Vagina (tissue), 2 donors: ENCODE results near the gene FAM131B. TPM values are rescaled to one million over a fixed set of nuclear protein-coding genes. Genes with fewer than 3 reads are reported as not detected.
A peak's percentile ranks its signal among the peaks of the same experiment; 100 is the strongest.

Source experiments
- DNase-seq, 2 donors: peaks; one replicate each; pipeline ENCODE4 v3.0.0-alpha.2; 2017; ENCODE audit errors: extremely low spot score in 2 of 2
- H3K27ac ChIP-seq: fragments of 200-600 bp; sonication (generic); one replicate; pipeline ENCODE4 v1.5.1; 2019
- H3K27me3 ChIP-seq: fragments of 200-600 bp; sonication (generic); one replicate; pipeline ENCODE4 v1.5.1; 2019
- H3K36me3 ChIP-seq, 2 donors: fragments of 200-600 bp; sonication (generic); one replicate each; pipeline ENCODE4 v1.5.1; 2017 to 2019
- H3K4me1 ChIP-seq: fragments of 200-600 bp; sonication (generic); one replicate; pipeline ENCODE4 v1.5.1; 2019
- H3K4me3 ChIP-seq, 2 donors: fragments of 200-600 bp; sonication (generic); 1 replicate in 1 of 2; 2 replicates in 1 of 2; pipeline ENCODE4 v1.5.1; 2016 to 2019
- H3K9me3 ChIP-seq: fragments of 200-600 bp; sonication (generic); one replicate; pipeline ENCODE4 v1.5.1; 2019
- CTCF ChIP-seq, 3 experiments: fragments of 450-650 bp in 2 of 3; fragments of 200-600 bp in 1 of 3; sonication (generic) in 1 of 3; IDR thresholded peaks; one replicate each; pipeline ENCODE4 v1.5.1; 2017 to 2019; ENCODE audit warnings: antibody characterized with exemption in 3 of 3, mild to moderate bottlenecking in 2 of 3, moderate library complexity in 2 of 3
- POLR2A ChIP-seq, 2 donors: fragments of 450-650 bp; IDR thresholded peaks; one replicate each; pipeline ENCODE4 v1.6.1; 2017; ENCODE audit warnings: antibody characterized with exemption in 2 of 2, mild to moderate bottlenecking in 2 of 2, moderate library complexity in 2 of 2
- POLR2AphosphoS5 ChIP-seq, 2 donors: sonication (generic); formaldehyde crosslinking; IDR thresholded peaks; one replicate each; pipeline ENCODE4 v1.9.0; 2017; ENCODE audit warnings: antibody characterized with exemption in 2 of 2, mild to moderate bottlenecking in 2 of 2, low read depth in 1 of 2; ENCODE audit not compliant: insufficient read depth in 1 of 2
- intact Hi-C: fragments of 100-400 bp; cut with DNase I; formaldehyde crosslinking; loops from one replicate; pipeline ENCODE4 v1.15.1; 2023
- total RNA-seq: library from RNA; depleted of rRNA; stranded (reverse); fragments of >200 nt; gene quantifications from one replicate; pipeline ENCODE4 v1.2.3, GENCODE V29; 2016

FAM131B gene
- total RNA-seq, result 1.5 TPM

DNA sequence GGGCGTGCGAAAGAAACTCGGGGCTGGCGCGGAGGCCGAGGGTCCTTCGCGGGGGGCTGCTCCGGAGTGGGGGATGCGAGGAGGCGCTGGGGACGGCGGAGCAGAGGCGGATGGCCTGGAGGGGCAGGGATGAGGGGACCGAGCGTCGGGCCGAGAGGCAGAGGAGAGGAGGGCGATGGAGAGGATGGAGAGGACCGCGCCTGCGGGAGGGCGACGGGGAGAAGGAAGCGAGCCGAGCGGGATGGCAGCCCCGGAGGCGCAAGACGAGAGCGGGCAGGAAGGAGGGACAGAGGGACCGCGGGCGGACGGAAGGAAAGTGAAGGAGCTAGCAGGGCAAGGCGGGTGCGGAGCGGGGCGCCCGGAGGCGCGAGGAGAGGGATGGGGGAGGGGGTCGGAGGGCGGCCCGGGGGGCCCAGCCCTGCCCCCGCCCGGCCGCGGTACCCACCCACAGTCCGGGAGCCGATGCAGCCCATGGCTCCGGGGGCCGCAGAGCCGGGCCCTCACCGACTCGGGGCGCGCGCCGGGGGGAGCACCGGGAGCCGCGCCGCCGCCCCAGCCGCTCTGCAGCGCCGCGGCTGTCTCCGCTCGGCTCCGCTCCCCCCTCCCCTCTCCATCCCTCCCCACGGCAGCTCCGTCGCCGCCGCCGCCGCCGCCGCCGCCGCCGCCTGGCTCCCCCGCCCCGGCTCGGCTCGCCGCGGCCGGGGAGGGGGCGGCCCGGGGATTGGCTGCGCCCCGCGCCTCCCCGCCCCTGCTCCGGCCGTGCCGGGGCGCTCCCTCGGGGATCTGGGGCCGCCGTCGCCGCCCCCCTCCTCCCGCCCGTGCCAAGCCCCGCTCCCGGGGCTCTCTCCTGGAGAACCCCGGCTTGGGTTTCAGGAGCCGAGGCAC is at the start of gene FAM131B:
Gene FAM131B, minus strand, starts transcription at position 583 of the 885 bp plus-strand sequence. Its CDS starts 110 bp downstream, at position 473.
- no peak for DNase-seq
- intact Hi-C loops, result loop anchor here (10.0 kb wide), 1 partner anchor 52 kb away; no protein-coding TSS in a partner anchor
- Histone ChIP-seq H3K4me1 (peaks cover 11% of the 10 kb centered on the region), H3K27ac (no peak within 1 kb of the TSS), H3K9me3 (no peaks in the 10 kb centered on the region), H3K4me3 (peak within 1 kb of the TSS; percentile 62 to 75), H3K27me3 (no peaks in the 10 kb centered on the region), H3K36me3 (no peaks in the 10 kb centered on the region)
- TF ChIP-seq POLR2A (IDR thresholded peaks at IDR 0.05) (no peak), CTCF (IDR thresholded peaks at IDR 0.05) (no peak), POLR2AphosphoS5 (IDR thresholded peaks at IDR 0.05; ENCODE audit: insufficient read depth in 1 of 2, low read depth in 1 of 2) (no peak)

GRCh38 chr7:143411976-143412708 is 49.6 kb upstream of the FAM131B start:
- Histone ChIP-seq H3K4me3 (no peak overlapping the region), H3K27me3 (no peaks in the 10 kb centered on the region), H3K36me3 (no peaks in the 10 kb centered on the region), H3K9me3 (no peaks in the 10 kb centered on the region), H3K4me1 (peaks cover 62% of the 10 kb centered on the region), H3K27ac (peak overlapping the region; percentile 45)
- intact Hi-C loops, result loop anchor here (10.0 kb wide), 2 partner anchors 47 to 167 kb away; partner anchors contain the start of gene FAM131B
- DNase-seq, result no peak
- TF ChIP-seq POLR2AphosphoS5 (IDR thresholded peaks at IDR 0.05; ENCODE audit: insufficient read depth in 1 of 2, low read depth in 1 of 2) (no peak), CTCF (IDR thresholded peaks at IDR 0.05) (no peak), POLR2A (IDR thresholded peaks at IDR 0.05) (no peak)

- no peaks in the 10 kb centered on the region for H3K27me3 ChIP-seq
- no peak overlapping the region for H3K4me3 ChIP-seq
- H3K9me3 ChIP-seq, result no peaks in the 10 kb centered on the region
- no peak for TF ChIP-seq POLR2A (IDR thresholded peaks at IDR 0.05)
- peak in 1 of 2 donors; percentile 18 for TF ChIP-seq POLR2AphosphoS5 (IDR thresholded peaks at IDR 0.05; ENCODE audit: insufficient read depth in 1 of 2, low read depth in 1 of 2)
- no peak for TF ChIP-seq CTCF (IDR thresholded peaks at IDR 0.05)
- peak overlapping the region; percentile 45 for H3K27ac ChIP-seq
- DNase-seq, result no peak
- H3K36me3 ChIP-seq, result no peaks in the 10 kb centered on the region
- H3K4me1 ChIP-seq, result peaks cover 54% of the 10 kb centered on the region
- intact Hi-C loops, result loop anchor here (10.0 kb wide), 2 partner anchors 46 to 166 kb away; partner anchors contain the start of gene FAM131B
Measured at GRCh38 chr7:143410521-143411004, 48.0 kb upstream of the FAM131B start.

DNA sequence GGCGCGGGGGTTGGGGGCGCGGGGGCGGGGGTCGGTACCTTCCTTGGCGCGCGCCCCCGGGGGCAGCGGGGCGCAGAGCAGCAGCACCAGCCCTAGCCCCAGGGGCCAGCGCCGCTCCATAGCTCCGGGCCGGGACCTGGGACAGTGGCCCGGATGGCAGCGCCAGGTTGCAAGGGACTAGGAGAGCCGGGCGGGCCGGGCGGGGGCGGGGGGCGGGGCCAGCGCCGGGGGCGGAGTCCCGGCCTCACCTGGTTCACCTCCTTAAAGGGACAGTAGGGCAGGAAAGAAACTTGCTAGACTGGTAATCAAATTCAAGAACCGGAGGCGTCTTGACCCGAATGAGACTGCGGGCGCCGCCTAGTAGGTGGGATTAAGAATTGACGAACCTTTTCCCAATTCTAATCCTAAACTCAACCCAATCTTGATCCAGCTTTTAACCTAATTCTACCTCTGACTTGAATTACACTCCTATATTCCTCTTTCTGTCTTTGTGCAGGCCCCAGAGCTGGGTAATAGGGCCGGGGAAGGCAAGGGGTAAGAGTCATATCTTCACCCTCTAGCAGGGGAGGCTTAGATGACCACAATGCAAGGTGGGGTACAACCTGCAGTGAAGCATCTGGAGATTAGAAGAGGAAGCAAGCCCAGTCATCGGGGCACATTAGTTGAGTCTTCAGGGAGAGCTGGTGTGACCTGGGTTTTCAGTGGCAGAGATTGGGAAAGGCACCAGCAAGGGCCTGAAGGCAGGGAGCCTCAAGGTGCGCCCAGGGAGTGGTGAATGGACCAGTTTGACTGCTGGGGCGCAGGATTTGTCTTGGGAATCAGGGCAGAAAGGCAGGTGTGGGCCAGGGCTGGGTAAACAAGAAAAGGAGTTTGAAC is 46.4 kb upstream of the FAM131B start, which contains the start of gene EPHA1:
Gene EPHA1, minus strand, starts transcription at position 171 of the 876 bp plus-strand sequence. Its CDS starts 51 bp downstream, at position 120.
- intact Hi-C loops, result no loop called here
- Histone ChIP-seq H3K27me3 (no peaks in the 10 kb centered on the region), H3K4me3 (peak within 1 kb of the TSS; percentile 40 to 50), H3K9me3 (no peaks in the 10 kb centered on the region), H3K27ac (peak within 1 kb of the TSS; percentile 56), H3K36me3 (no peaks in the 10 kb centered on the region), H3K4me1 (peaks cover 54% of the 10 kb centered on the region)
- TF ChIP-seq CTCF (IDR thresholded peaks at IDR 0.05) (no peak), POLR2AphosphoS5 (IDR thresholded peaks at IDR 0.05; ENCODE audit: insufficient read depth in 1 of 2, low read depth in 1 of 2) (no peak), POLR2A (IDR thresholded peaks at IDR 0.05) (no peak)
- no peak for DNase-seq
